GM18526 (cell line): Measurements from ENCODE around the gene ITGA1.

Experiments used
- POLR2A ChIP-seq: IDR thresholded peaks from 3 replicates; pipeline ENCODE4 v1.6.1; 2011; ENCODE audit not compliant: insufficient read length; ENCODE audit errors: extremely low read depth

The ITGA1 gene

GRCh38 chr5:52807723-52808122, 20.0 kb downstream of the ITGA1 start:
- TF ChIP-seq POLR2A = no peak

GRCh38 chr5:52808316-52808901, 20.7 kb downstream of the ITGA1 start:
- TF ChIP-seq POLR2A = no peak

- TF ChIP-seq POLR2A = no peak
These were observed 22.2 kb downstream of the ITGA1 start for GRCh38 chr5:52809884-52810283.

GRCh38 chr5:52810426-52810825, 22.7 kb downstream of the ITGA1 start:
- TF ChIP-seq POLR2A = no peak

GRCh38 chr5:52811067-52811749, 23.5 kb downstream of the ITGA1 start:
- no peak for TF ChIP-seq POLR2A

GRCh38 chr5:52814352-52815148, 26.8 kb downstream of the ITGA1 start:
- no peak for TF ChIP-seq POLR2A

- no peak for TF ChIP-seq POLR2A
These were observed 30.1 kb downstream of the ITGA1 start for GRCh38 chr5:52817818-52818217.

- no peak for TF ChIP-seq POLR2A
These were observed 30.6 kb downstream of the ITGA1 start for GRCh38 chr5:52818360-52818759.

GRCh38 chr5:52821901-52822300, 34.2 kb downstream of the ITGA1 start:
- TF ChIP-seq POLR2A = no peak

GRCh38 chr5:52822437-52822836, 34.7 kb downstream of the ITGA1 start:
- no peak for TF ChIP-seq POLR2A

GRCh38 chr5:52824827-52825226, 37.1 kb downstream of the ITGA1 start:
- TF ChIP-seq POLR2A = no peak

- no peak for TF ChIP-seq POLR2A
These were observed 38.1 kb downstream of the ITGA1 start for GRCh38 chr5:52825826-52826225.

GRCh38 chr5:52827815-52828214, 40.1 kb downstream of the ITGA1 start:
- TF ChIP-seq POLR2A = no peak

GRCh38 chr5:52829664-52830063, 41.9 kb downstream of the ITGA1 start:
- TF ChIP-seq POLR2A = no peak

- no peak for TF ChIP-seq POLR2A
These were observed 42.9 kb downstream of the ITGA1 start for GRCh38 chr5:52830650-52831049.

GRCh38 chr5:52831786-52832511, 44.2 kb downstream of the ITGA1 start:
- TF ChIP-seq POLR2A = no peak

GRCh38 chr5:52834320-52834719, 46.6 kb downstream of the ITGA1 start:
- no peak for TF ChIP-seq POLR2A
